GM19099 (cell line): ENCODE measurements around the gene TREML1.

Experiments
- POLR2A ChIP-seq: IDR thresholded peaks from 3 replicates; pipeline ENCODE4 v1.6.1; 2011; ENCODE audit warnings: low read depth; ENCODE audit not compliant: insufficient read length; ENCODE audit errors: extremely low read depth

TREML1 gene

DNA sequence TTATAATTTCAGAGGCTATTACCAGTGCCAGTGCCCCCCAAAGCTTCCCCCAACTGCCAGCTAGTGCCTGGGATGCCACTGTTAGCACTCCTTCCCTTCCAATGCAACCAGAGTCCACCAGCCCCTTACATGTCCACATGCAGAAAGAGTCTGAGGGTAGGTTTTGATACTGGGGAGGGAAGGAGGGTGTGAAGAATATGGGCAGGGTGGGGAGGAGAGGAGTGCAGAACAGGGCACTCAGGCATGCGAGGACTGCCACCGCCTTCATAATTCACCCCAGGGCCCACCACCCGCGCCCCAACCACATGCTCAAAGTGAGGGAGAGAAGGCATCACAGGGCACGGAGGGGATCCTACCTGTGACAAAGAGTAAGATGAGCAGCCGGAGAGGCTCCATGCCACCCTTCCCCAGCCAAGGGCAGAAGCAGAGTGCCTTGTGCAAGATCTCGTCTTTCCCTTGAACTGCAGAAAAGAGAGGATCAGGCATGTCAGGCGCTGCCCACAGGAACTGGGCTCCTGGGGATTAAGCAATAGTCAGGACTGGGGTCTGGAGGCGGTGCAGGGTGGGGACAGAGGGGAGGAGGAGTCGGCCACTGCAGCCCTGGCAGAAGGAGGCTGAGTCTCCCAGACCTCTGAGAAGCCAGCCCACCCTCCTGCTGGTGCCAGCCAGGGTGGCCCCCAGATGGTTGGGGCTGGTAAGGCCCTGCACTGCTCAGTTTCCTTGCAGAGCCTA lies 8.7 kb upstream of the TREML1 start, which contains the start of gene TREM2:
TSS of gene TREM2 (minus strand) at position 430 of the 732 bp plus-strand sequence. CDS start at position 396, 34 bp downstream.
- TF ChIP-seq POLR2A = no peak

DNA sequence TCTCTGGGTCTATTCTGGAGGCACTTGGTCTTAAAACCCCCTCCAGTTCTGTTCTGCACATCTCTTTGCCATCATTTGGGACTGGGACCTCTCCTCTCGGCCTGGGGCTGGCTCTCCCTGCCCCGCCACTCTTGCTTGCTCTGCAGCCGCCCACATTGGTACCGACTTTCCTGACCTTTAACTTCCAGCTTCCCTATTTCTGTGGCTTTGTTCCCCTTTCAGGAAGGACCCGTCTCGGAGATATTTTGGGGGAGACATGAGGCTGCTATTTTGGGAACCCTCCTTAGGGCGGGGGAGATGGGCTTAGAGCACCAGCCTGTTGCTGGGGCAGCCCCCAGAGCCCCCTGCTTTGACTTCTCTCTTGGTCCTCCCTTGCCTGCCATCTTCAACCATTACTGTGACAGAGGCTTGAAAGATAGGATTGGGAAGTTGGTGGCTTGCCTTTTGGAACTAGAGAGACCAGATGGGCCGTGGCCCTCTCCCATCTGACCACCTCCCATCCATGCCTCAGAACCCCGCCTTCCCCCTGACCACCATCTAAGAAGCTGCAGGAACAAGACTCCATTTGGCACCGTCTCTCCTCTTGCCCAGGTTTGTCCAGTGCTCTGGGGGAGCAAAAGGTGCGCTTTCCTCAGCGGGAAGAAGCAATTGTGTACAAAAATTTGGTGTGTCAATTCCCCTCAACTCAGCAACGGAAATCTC lies 7.9 kb upstream of the TREML1 start:
- no peak for TF ChIP-seq POLR2A

DNA sequence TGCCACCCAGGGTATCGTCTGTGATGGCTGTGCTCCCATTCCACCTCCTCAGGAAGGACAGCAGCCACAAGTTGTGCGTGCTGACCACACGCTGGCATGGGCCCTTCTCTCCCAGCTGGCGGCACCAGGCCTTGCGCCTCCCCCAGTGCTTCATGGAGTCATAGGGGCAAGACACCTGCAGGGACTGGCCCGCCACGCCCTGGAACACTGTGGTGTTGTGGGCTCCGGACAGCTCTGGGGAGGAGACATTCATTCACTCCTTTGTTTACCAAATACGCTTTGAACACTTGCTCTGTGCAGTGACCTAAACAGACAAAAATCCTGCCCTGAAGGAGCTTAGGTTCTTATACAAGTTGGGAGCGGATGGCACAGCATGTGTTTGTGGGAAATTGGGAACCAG lies 7.2 kb upstream of the TREML1 start:
- TF ChIP-seq POLR2A = no peak

DNA sequence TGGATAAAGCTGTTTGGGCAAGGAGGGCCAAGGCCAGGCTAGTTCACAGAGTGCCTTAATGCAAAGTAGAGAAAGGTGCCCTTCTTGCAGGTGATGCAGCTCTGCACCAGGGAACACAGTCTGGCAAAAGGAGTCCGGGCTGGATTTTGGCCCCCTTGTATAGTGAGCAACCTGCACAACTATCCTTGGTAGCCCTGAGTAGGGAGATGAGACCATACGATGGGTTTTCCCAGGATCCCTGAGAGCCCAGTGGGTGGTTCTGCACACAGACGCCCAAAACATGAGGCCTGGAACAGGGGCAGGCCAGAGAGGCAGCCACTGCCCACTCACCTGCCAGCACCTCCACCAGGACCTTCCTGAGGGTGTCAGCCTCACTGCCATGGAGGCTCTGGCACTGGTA lies 6.8 kb upstream of the TREML1 start:
- TF ChIP-seq POLR2A = no peak

DNA sequence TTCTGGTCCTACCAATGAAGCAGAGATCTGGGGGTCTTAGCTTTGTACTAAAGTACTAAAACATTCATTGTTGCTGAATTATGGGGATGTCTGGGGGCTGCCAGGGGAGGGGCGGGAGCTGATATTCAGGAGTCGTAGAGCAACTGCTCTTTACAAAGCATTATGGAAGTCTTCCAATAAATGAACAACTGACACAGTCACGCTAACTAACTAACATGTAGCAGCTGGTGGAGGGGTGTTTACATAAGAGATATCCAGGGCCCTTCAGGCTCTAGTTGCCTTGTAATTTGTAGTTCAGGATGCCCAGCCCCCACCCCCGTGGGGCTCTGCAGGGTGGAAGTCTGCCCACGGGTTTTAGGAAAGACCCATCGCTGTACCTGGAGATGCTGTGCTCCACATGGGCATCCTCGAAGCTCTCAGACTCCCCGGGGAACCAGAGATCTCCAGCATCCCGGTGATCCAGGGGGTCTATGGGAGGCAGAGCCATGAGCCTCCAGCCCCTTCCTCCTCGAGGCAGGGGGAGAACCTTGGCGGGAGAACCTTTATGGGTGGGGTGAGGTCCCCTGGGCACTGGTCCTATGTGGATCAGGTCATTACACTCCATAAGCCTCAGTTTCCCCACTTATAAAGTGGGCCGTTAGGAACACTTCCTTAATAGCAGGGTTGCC lies 5.4 kb upstream of the TREML1 start:
- TF ChIP-seq POLR2A = no peak

DNA sequence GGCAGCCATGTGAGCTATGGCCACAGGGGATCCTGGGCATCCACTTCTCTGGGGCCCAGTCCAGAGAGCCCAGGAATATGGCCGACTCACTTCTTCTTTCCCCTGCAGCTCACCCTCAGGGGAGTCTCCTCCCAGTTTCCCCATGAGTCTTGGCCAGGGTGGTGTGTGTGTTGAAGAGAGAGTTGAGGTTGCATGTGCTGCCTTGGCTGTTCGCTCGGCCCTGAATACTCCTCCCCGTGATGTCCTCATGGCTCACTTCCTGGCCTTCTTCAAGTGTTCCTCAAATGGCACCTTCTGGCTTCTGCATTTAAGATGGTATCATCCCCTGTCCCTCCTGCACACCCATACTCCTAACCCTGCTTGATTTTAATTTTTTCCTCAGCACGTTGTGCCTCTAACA lies 3.2 kb upstream of the TREML1 start:
- no peak for TF ChIP-seq POLR2A

DNA sequence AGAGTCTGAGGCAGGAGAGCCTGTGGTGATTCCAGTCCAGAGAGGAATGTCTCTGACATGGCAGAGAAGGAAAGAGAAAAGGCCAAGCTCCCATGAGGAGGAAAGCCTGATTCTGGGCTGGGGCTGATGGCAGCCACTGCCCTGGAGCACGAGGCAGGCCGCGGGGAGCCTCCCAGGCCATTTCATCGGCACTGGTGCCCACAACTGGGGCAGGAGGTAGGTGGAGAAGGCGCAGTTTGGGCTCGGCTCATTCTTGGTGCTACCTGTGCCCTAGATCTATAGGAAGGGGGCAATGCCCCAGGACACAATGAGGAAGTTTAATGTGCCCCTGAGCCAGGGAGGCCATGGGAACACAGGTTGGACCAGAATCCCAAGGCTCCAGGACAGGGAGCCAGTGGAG lies 2.6 kb upstream of the TREML1 start:
- no peak for TF ChIP-seq POLR2A

DNA sequence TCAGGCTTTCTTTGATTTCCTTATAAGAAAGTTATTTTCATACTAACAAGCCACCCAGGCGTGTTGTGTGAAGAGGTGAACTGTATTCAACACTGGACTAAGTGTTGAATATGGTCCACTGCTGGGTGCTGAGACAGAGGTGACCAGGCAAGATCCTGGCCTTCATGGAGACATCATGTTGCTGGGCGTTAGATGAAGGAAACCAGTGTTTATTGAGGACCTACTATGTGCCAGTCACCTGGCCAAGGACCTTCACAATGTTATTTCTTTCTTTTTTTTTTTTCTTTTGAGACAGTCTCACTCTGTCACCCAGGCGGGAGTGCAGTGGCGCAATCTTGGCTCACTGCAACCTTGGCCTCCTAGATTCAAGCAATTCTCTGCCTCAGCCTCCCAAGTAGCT lies 1.9 kb upstream of the TREML1 start:
- no peak for TF ChIP-seq POLR2A

DNA sequence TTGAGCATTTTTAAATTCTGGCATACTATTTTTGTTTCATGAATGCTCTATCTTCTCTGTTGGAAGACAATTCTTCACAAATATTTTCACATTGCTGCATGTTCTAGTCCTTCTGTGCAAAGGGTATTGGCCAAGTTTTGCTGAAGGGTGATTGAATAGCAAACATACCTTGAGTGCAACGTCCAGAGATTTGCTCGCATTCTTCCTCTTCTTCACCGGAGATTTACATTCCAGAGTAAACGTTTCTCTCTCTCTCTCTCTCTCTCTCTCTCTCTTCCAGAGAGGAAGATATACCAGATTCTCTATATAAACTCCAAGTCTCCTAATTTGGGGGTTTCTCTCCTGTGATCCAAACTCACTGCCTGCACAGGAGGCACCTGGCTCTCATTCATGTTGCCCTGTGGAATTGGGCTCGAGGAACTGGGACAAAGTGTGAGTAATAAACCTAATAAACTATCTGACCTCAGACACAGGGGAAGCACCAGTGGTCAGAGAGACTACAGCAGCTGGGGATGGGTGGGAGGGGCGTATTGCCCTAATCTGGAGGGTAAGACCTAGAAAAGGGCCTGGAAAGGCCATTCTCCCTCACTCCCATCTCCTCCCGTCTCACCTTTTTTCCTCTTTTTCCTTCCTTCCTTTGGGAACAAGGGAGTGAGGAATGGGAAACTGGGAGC lies 1.1 kb upstream of the TREML1 start:
- TF ChIP-seq POLR2A = no peak

DNA sequence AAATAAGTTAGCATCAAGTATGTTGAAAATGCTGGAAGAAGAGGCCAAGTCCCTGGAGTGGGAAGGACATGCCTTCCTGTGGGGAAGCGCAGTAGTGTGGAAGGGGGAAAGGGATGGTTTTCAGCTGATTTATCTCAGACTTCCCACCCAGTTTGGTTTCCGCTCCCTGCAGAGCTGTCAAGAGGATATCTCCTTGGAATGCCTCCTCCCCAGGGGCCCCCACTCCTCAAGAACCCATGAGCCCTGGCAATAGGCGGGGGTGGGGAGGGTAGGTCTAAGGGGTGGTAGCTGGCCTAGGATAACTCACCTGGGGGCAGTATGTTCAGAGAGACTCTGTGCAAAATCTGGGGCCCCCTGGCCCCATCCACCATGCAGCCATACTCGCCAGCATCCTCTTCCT lies 696 bp downstream of the TREML1 start:
- no peak for TF ChIP-seq POLR2A

DNA sequence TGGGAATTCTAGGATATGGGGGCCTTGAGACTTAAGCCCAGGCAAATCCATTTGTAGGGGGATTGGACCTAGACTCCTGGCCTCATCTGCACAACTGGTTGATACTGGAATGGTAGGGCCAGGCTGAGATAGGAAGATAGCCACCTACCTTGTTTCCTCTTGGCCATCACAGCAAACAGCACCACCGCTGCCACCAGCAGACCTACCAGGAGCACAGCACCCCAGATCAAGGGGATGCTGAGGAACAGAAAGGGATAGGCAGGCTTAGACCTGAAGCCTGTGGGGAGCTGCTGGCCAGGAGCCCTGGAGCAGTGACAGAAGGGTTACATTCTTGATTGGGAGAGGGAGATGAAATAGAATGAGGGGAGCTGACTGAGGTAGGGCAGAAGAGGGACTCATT lies 3.5 kb downstream of the TREML1 start:
- TF ChIP-seq POLR2A = no peak

DNA sequence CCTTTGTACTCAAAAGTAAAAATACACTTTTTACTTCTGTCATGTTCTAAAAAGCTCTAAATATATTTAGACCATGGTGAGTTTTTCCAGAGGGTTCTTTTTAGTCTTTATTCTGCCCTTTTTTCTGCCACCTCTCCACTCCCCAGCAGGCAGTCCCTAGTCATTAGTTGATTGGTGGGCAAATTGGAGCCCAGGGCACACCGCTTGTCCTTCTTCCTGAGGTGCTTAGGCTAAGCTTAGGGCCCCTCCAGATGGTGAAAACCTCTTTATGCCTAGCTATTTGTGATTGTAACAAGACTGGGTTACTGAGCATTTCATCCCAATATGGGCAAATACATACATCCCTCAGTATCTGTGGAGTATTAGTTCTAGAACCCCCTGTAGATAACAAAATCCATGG lies 6.2 kb downstream of the TREML1 start:
- no peak for TF ChIP-seq POLR2A

DNA sequence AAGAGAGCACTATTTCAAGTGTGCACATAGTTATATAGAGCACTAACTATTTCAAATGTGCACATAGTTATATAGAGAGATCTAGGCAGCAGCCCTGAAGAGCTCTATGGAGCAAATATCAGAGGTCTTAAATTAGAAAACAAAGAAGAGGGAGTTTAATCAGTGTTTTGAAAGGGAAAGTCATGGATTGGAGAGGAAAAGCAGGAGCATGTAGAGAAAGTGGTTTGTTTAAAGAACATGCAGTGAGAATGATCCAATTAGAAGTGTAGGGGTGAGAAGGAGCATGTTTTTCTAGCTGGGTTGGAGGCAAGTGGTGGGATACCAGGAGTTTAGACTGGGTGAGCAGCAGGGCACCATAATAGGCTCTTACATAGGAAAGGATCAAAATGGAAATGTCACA lies 17.2 kb downstream of the TREML1 start:
- no peak for TF ChIP-seq POLR2A

DNA sequence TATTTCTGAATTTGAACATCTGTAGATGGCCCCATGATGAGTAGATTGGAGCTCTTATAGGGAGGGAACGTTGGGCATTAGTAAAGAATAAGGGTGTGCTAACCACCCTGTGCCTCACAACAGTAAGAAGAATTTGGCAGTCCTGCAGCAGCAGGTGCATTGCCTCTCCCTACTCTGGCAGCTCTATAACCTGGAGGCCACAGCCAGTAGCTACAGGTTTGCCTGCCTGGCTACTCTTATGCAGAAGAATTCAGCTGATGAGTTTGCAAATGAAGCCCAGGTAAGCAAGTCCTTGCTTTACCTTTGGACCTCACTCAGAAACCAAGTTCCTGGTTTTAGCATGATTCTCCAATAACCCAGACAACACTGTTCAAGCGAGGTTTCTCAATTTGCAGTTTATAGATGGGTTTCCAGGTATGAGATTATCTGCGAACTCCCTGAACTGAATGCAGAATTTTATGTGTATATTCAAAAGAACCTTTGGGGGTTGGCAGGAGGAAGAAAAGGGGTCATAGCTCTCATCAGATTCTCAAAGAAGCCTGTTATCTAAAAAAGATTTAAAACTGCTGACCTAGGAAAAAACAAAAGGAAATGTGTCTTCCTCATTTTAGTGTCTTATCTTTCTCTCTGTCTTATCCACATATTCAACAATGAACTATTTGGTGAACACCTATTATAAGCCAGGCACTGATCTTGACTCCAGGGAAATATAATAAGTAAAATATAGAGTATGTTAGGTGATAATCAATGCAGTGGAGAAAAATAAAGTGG lies 18.9 kb downstream of the TREML1 start:
- no peak for TF ChIP-seq POLR2A

DNA sequence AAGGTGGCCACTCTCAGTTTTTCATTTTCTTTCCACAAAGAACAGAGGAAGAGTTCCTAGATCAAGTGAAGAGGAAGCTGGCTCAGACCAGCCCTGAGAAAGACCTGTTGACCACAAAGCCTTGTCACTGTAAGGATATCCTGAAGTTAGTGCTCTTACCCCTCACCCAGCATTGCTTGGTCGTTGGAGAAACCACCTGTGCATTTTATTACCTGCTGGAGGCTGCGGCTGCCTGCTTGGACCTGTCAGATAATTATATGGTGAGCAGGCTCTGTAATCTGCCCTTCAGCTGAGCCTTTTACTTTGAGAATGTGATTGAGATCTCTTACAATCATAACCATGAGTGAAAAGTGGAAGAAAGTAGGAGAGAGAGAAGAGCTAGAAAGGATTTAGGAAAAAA lies 21.9 kb downstream of the TREML1 start:
- no peak for TF ChIP-seq POLR2A
